Ovary (tissue), 9 donors: Measurements from ENCODE around the gene LINS1. TPM values are rescaled to one million over a fixed set of nuclear protein-coding genes. Genes with fewer than 3 reads are reported as not detected.

Experiments used
- DNase-seq, 5 donors: peaks; one replicate each; pipeline ENCODE4 v3.0.0-alpha.2; 2019 to 2020
- H3K27ac ChIP-seq, 2 donors: fragments of 200-600 bp; one replicate each; pipeline versions ENCODE4 v1.5.1 to v1.8.0; 2019 to 2022
- H3K27me3 ChIP-seq: fragments of 200-600 bp; one replicate; pipeline ENCODE4 v1.8.0; 2022
- H3K36me3 ChIP-seq: fragments of 200-600 bp; sonication (generic); one replicate; pipeline ENCODE4 v1.5.1; 2019
- H3K4me1 ChIP-seq: one replicate; pipeline ENCODE4 v1.8.1; 2013; ENCODE audit warnings: mild to moderate bottlenecking, moderate library complexity; ENCODE audit not compliant: insufficient read depth
- H3K4me3 ChIP-seq: fragments of 200-600 bp; sonication (generic); one replicate; pipeline ENCODE4 v1.5.1; 2017
- H3K9me3 ChIP-seq, 2 donors: fragments of 200-600 bp in 1 of 2; sonication (generic) in 1 of 2; one replicate each; pipeline versions ENCODE4 v1.5.1 to v1.8.1; 2013 to 2019; ENCODE audit warnings: mild to moderate bottlenecking in 1 of 2, moderate library complexity in 1 of 2
- EP300 ChIP-seq: sonication (generic); formaldehyde crosslinking; IDR thresholded peaks from one replicate; pipeline ENCODE4 v1.6.1; 2017; ENCODE audit warnings: antibody characterized with exemption
- POLR2A ChIP-seq: fragments of 450-650 bp; IDR thresholded peaks from one replicate; pipeline ENCODE4 v1.6.1; 2017; ENCODE audit warnings: antibody characterized with exemption, mild to moderate bottlenecking, moderate library complexity
- WGBS, 3 donors: extraction: QIAGEN DNeasy Blood & Tissue Kit in 1 of 3; methylation state at CpG; one replicate each; pipeline versions ENCODE4 v1.1.5 to v1.1.7; 2013 to 2017; 5-methylcytosine and 5-hydroxymethylcytosine counted together
- intact Hi-C, 4 donors: fragments of 100-400 bp; cut with DNase I; formaldehyde crosslinking; loops; one replicate each; pipeline versions ENCODE4 v1.11.0 to v1.15.1; 2022 to 2023
- polyA plus RNA-seq, 2 donors: library from polyadenylated mRNA; stranded (reverse); fragments of 200-250 nt in 1 of 2; fragments of 350-450 nt in 1 of 2; fragmentation: Illumina TruSeq in 1 of 2; extraction: RNeasy Lipid Tissue Mini Kit (QIAGEN cat#74804) in 1 of 2; gene quantifications; one replicate each; pipeline ENCODE4 v1.2.3, GENCODE V29; 2013 to 2014
- total RNA-seq, 7 donors: library from RNA; depleted of rRNA in 2 of 7; stranded (reverse); fragments of >200 nt in 2 of 7; fragmentation: NEBNext Ultra II Directional in 3 of 7; extraction: Animal tissue kit (Norgen Biotek cat#: 25700) in 3 of 7; gene quantifications; one replicate each; pipeline versions ENCODE4 v1.1.0 to v1.2.4, GENCODE V29; 2016 to 2023
- TF ChIP-seq, protein P1 (sequence below), 3 donors: fragments of 450-650 bp in 2 of 3; fragments of 200-600 bp in 1 of 3; IDR thresholded peaks; one replicate each; pipeline versions ENCODE4 v1.5.1 to v1.8.0; 2016 to 2022; ENCODE audit warnings: antibody characterized with exemption in 3 of 3, mild to moderate bottlenecking in 1 of 3
- donor health status: DM: no; HTN: no; CAD: no; lungs with moderate emphysema.
- donor health status: DM: no; HTN: no; CAD: no.
- donor health status: Bipolar disorder and iron deficiency.
- donor health status: DM: yes; HTN: yes; CAD: no.
- donor health status: DM: no; HTN: no; CAD: no.
- donor health status: DM: yes; HTN: yes; CAD: no.

Gene LINS1
- total and polyA plus RNA-seq, 9 donors, result 9.9 to 35.9 (median 19.4) TPM

DNA sequence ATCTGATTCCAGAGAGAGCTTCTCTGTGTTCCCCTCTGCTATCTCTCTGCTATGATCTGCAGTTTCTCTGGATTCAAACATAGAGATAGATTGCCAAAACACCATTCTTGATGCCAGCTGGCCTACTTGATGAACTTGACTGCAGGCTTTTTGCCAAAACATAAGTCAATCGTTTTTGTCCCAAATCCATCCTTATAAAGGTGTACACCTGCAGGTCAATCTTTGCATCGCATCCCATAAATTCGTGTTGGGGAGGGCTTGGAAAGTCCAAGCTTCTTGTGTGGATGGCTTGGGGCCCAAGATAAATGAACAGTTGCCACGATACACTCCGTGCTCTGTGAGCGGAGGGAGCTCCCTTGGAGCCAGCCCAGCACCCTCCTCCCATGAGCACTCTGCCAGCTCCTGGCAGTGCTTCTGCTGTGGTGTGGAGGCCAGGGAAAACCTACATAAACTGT is 75.9 kb downstream of the LINS1 start:
- TF ChIP-seq, protein P1, sequence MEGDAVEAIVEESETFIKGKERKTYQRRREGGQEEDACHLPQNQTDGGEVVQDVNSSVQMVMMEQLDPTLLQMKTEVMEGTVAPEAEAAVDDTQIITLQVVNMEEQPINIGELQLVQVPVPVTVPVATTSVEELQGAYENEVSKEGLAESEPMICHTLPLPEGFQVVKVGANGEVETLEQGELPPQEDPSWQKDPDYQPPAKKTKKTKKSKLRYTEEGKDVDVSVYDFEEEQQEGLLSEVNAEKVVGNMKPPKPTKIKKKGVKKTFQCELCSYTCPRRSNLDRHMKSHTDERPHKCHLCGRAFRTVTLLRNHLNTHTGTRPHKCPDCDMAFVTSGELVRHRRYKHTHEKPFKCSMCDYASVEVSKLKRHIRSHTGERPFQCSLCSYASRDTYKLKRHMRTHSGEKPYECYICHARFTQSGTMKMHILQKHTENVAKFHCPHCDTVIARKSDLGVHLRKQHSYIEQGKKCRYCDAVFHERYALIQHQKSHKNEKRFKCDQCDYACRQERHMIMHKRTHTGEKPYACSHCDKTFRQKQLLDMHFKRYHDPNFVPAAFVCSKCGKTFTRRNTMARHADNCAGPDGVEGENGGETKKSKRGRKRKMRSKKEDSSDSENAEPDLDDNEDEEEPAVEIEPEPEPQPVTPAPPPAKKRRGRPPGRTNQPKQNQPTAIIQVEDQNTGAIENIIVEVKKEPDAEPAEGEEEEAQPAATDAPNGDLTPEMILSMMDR (IDR thresholded peaks at IDR 0.05), result no peak
- TF ChIP-seq POLR2A, result no peak
- no peaks in the 10 kb centered on the region for H3K4me1 ChIP-seq
- no peaks in the 10 kb centered on the region for H3K27me3 ChIP-seq
- H3K4me3 ChIP-seq, result no peak overlapping the region
- H3K36me3 ChIP-seq, result no peaks in the 10 kb centered on the region
- WGBS, 3 donors, result 18 to 26% (median 24%) methylated on average over 6 of the region's 6 CpGs
- DNase-seq, result peak in 3 of 5 donors; percentile 41 to 67 (median 49)
- H3K27ac ChIP-seq, result no peak overlapping the region
- H3K9me3 ChIP-seq, result no peaks in the 10 kb centered on the region
- intact Hi-C loops, result loop anchor here in 1 of 4 donors (10.0 kb wide), 1 partner anchor 121 kb away; no protein-coding TSS in a partner anchor

DNA sequence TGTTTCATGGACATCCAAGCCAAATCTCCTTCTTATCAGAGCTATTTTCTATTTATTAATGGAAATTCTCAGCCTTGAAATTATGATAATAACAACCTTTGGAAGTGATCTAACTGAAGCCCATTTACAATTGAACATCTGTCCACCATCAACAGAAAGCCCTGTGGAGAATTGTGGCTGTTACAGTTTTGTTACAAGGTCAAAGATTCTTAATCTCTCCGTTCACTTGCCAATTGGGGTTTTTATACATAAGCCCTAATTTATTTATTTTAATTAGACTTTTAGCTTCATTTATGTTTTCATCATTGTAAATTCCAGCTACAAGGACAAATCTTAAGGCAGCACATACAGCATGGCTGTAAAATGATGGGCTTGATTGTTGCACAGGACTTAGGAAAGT is 76.5 kb downstream of the LINS1 start:
- Histone ChIP-seq H3K27me3 (no peaks in the 10 kb centered on the region), H3K4me1 (no peaks in the 10 kb centered on the region), H3K9me3 (no peaks in the 10 kb centered on the region), H3K4me3 (no peak overlapping the region), H3K36me3 (no peaks in the 10 kb centered on the region), H3K27ac (no peak overlapping the region)
- no peak for DNase-seq
- intact Hi-C loops, result loop anchor here in 1 of 4 donors (10.0 kb wide), 1 partner anchor 121 kb away; no protein-coding TSS in a partner anchor
- TF ChIP-seq, protein P1 (IDR thresholded peaks at IDR 0.05), result no peak
- no peak for TF ChIP-seq POLR2A
- TF ChIP-seq EP300, result no peak
- WGBS, 3 donors, result 7 to 19% (median 12%) methylated on average over 1 of the region's 1 CpG

DNA sequence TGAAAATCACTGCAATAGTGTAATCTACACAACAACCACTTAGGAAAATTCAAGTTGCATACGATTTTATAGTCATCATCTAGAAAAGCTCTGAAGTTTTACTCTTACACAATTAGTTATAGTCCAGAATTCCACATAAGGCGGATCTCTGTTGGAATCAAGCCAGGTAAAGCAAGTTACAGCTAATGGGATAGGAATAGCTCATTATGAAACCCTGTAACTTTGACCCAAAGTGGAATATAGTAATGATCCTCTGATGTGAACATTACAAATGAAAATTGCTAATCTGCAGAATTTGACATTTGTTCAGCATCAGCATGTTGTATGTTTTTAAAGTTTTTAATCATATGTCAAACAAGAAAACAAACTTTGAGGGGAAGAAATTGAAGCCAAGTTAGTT is 77.7 kb downstream of the LINS1 start:
- 62 to 78% (median 63%) methylated on average over 2 of the region's 2 CpGs for WGBS, 3 donors
- Histone ChIP-seq H3K9me3 (no peaks in the 10 kb centered on the region), H3K36me3 (no peaks in the 10 kb centered on the region), H3K4me3 (no peak overlapping the region), H3K27me3 (no peaks in the 10 kb centered on the region), H3K4me1 (no peaks in the 10 kb centered on the region), H3K27ac (no peak overlapping the region)
- intact Hi-C loops, result loop anchor here in 1 of 4 donors (10.0 kb wide), 1 partner anchor 120 kb away; no protein-coding TSS in a partner anchor
- TF ChIP-seq POLR2A, result no peak
- TF ChIP-seq, protein P1 (IDR thresholded peaks at IDR 0.05), result no peak
- no peak for TF ChIP-seq EP300
- DNase-seq, result no peak

DNA sequence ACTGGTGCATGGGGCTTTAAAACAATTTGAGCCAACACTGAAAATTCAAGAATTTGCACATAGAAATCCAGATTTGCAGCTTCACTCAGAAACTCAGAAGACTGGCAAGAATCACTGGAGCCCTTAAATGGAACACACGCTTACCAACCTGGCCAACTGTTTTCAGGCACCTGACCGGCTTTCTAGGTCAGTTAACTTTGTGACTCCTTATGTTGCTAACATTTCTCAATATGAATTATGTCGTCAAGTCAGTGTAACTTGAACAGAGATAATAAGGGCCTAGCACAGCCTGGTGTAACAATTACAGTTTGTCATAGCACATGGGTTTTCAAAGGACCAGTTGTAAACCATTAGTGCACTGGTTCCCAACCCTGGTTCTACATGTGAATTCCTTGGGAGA is 80.1 kb downstream of the LINS1 start:
- peaks cover 2% of the 10 kb centered on the region for H3K4me1 ChIP-seq
- WGBS, 3 donors, result 90 to 97% (median 93%) methylated on average over 3 of the region's 3 CpGs
- no peaks in the 10 kb centered on the region for H3K36me3 ChIP-seq
- no peaks in the 10 kb centered on the region for H3K9me3 ChIP-seq
- intact Hi-C loops, result loop anchor here in 1 of 4 donors (10.0 kb wide), 1 partner anchor 117 kb away; no protein-coding TSS in a partner anchor
- TF ChIP-seq, protein P1 (IDR thresholded peaks at IDR 0.05), result no peak
- TF ChIP-seq EP300 (no peak), POLR2A (no peak)
- DNase-seq, result no peak
- no peaks in the 10 kb centered on the region for H3K27me3 ChIP-seq
- no peak overlapping the region for H3K4me3 ChIP-seq
- no peak overlapping the region for H3K27ac ChIP-seq
